Trophoblast cell (in vitro differentiated cells and primary cell): ENCODE data around the gene AP4S1.

Experiments
- DNase-seq, 2 donors: peaks; one replicate each; pipeline ENCODE4 v3.0.0-alpha.2; 2016
- H2AFZ ChIP-seq: 2 replicates; pipeline ENCODE4 v1.6.1; 2013; ENCODE audit warnings: low read length, moderate library complexity, mild to moderate bottlenecking; ENCODE audit not compliant: insufficient read depth, poor library complexity
- H2AK5ac ChIP-seq: 2 replicates; pipeline ENCODE4 v1.6.1; 2013; ENCODE audit warnings: mild to moderate bottlenecking, low read length
- H2BK120ac ChIP-seq: 2 replicates; pipeline ENCODE4 v1.6.1; 2013; ENCODE audit warnings: low read length, mild to moderate bottlenecking, moderate library complexity; ENCODE audit not compliant: insufficient read depth, poor library complexity
- H2BK12ac ChIP-seq: 2 replicates; pipeline ENCODE4 v1.6.1; 2013; ENCODE audit warnings: mild to moderate bottlenecking, low read length, moderate library complexity
- H2BK5ac ChIP-seq: 2 replicates; pipeline ENCODE4 v1.6.1; 2013; ENCODE audit warnings: low read length, low read depth, moderate library complexity, mild to moderate bottlenecking; ENCODE audit not compliant: poor library complexity
- H3K14ac ChIP-seq: 2 replicates; pipeline ENCODE4 v1.6.1; 2013; ENCODE audit warnings: mild to moderate bottlenecking, low read length
- H3K18ac ChIP-seq: 2 replicates; pipeline ENCODE4 v1.6.1; 2013; ENCODE audit warnings: mild to moderate bottlenecking, low read length
- H3K23ac ChIP-seq: 2 replicates; pipeline ENCODE4 v1.6.1; 2013; ENCODE audit warnings: low read length
- H3K27ac ChIP-seq: 2 replicates; pipeline ENCODE4 v1.5.1; 2013; ENCODE audit warnings: low read depth, mild to moderate bottlenecking, inconsistent platforms, low read length, moderate library complexity
- H3K27me3 ChIP-seq: 2 replicates; pipeline ENCODE4 v1.6.1; 2013; ENCODE audit warnings: inconsistent platforms, mild to moderate bottlenecking, low read length, moderate library complexity; ENCODE audit not compliant: insufficient read depth
- H3K36me3 ChIP-seq, 2 experiments: 1 replicate in 1 of 2; 2 replicates in 1 of 2; pipeline ENCODE4 v1.6.1; 2013; ENCODE audit warnings: low read length in 2 of 2, mild to moderate bottlenecking in 2 of 2, moderate library complexity in 1 of 2; ENCODE audit not compliant: insufficient read depth in 2 of 2, control insufficient read depth in 1 of 2
- H3K4ac ChIP-seq: 2 replicates; pipeline ENCODE4 v1.6.1; 2013; ENCODE audit warnings: low read depth, mild to moderate bottlenecking, low read length, moderate library complexity
- H3K4me1 ChIP-seq, 2 experiments: 1 replicate in 1 of 2; 2 replicates in 1 of 2; pipeline ENCODE4 v1.6.1; 2013; ENCODE audit warnings: low read length in 2 of 2, mild to moderate bottlenecking in 2 of 2, moderate library complexity in 1 of 2; ENCODE audit not compliant: insufficient read depth in 2 of 2, control insufficient read depth in 1 of 2
- H3K4me2 ChIP-seq: 2 replicates; pipeline ENCODE4 v1.6.1; 2013; ENCODE audit warnings: inconsistent platforms, mild to moderate bottlenecking, low read length, moderate library complexity
- H3K4me3 ChIP-seq: 2 replicates; pipeline ENCODE4 v1.5.1; 2013; ENCODE audit warnings: mild to moderate bottlenecking, low read depth, low read length, inconsistent platforms
- H3K79me1 ChIP-seq: one replicate; pipeline ENCODE4 v1.6.1; 2013; ENCODE audit warnings: low read length
- H3K79me2 ChIP-seq: 2 replicates; pipeline ENCODE4 v1.6.1; 2013; ENCODE audit warnings: low read length, mild to moderate bottlenecking; ENCODE audit not compliant: control insufficient read depth, insufficient read depth, poor library complexity
- H3K9ac ChIP-seq: 2 replicates; pipeline ENCODE4 v1.6.1; 2013; ENCODE audit warnings: mild to moderate bottlenecking, low read length
- H3K9me3 ChIP-seq: 2 replicates; pipeline ENCODE4 v1.6.1; 2013; ENCODE audit warnings: low read depth, mild to moderate bottlenecking, control low read depth, inconsistent platforms, low read length; ENCODE audit not compliant: insufficient read depth
- H4K12ac ChIP-seq: 2 replicates; pipeline ENCODE4 v1.6.1; 2013; ENCODE audit warnings: low read depth, mild to moderate bottlenecking, low read length, moderate library complexity
- H4K8ac ChIP-seq: 2 replicates; pipeline ENCODE4 v1.6.1; 2013; ENCODE audit warnings: low read depth, mild to moderate bottlenecking, low read length, moderate library complexity
- H4K91ac ChIP-seq: one replicate; pipeline ENCODE4 v1.6.1; 2013; ENCODE audit warnings: low read depth, mild to moderate bottlenecking, low read length, moderate library complexity
- WGBS: extraction: QIAGEN DNeasy Blood & Tissue Kit; methylation state at CpG from one replicate; pipeline ENCODE4 v1.1.7; 2013; ENCODE audit warnings: missing lambda C conversion rate; ENCODE audit not compliant: insufficient read length, insufficient coverage; ENCODE audit errors: extremely low coverage; 5-methylcytosine and 5-hydroxymethylcytosine counted together

AP4S1 gene

GRCh38 chr14:31045501-31046080 is 20.1 kb downstream of the AP4S1 start:
- no peak overlapping the region for H3K9ac ChIP-seq
- no peak overlapping the region for H2AFZ ChIP-seq
- no peaks in the 10 kb centered on the region for H3K27me3 ChIP-seq
- no peak overlapping the region for H4K91ac ChIP-seq
- H3K9me3 ChIP-seq, result no peaks in the 10 kb centered on the region
- H2AK5ac ChIP-seq, result no peak overlapping the region
- H4K12ac ChIP-seq, result no peak overlapping the region
- H3K27ac ChIP-seq, result no peak overlapping the region
- no peak overlapping the region for H3K14ac ChIP-seq
- H3K4me2 ChIP-seq, result no peak overlapping the region
- no peak overlapping the region for H4K8ac ChIP-seq
- no peak overlapping the region for H3K4me3 ChIP-seq
- no peak overlapping the region for H2BK120ac ChIP-seq
- H3K4me1 ChIP-seq, result no peaks in the 10 kb centered on the region
- H2BK12ac ChIP-seq, result no peak overlapping the region
- DNase-seq, result no peak
- no peak overlapping the region for H2BK5ac ChIP-seq
- H3K79me2 ChIP-seq, result no peaks in the 10 kb centered on the region
- no peak overlapping the region for H3K4ac ChIP-seq
- H3K18ac ChIP-seq, result no peak overlapping the region
- no peaks in the 10 kb centered on the region for H3K36me3 ChIP-seq
- no CpG with 5 or more reads among the region's 8 CpGs for WGBS
- no peak overlapping the region for H3K23ac ChIP-seq
- H3K79me1 ChIP-seq, result no peaks in the 10 kb centered on the region

GRCh38 chr14:31047503-31047902 is 22.1 kb downstream of the AP4S1 start:
- H2AFZ ChIP-seq, result no peak overlapping the region
- H2AK5ac ChIP-seq, result no peak overlapping the region
- no peaks in the 10 kb centered on the region for H3K4me1 ChIP-seq
- H3K79me2 ChIP-seq, result no peaks in the 10 kb centered on the region
- no peak overlapping the region for H3K14ac ChIP-seq
- no peak overlapping the region for H3K27ac ChIP-seq
- no peak overlapping the region for H2BK120ac ChIP-seq
- H3K4me2 ChIP-seq, result no peak overlapping the region
- no peak overlapping the region for H4K12ac ChIP-seq
- no peaks in the 10 kb centered on the region for H3K27me3 ChIP-seq
- H2BK5ac ChIP-seq, result no peak overlapping the region
- no peak overlapping the region for H4K91ac ChIP-seq
- no peak overlapping the region for H3K4ac ChIP-seq
- no peak overlapping the region for H2BK12ac ChIP-seq
- no peaks in the 10 kb centered on the region for H3K36me3 ChIP-seq
- no peak overlapping the region for H3K23ac ChIP-seq
- H4K8ac ChIP-seq, result no peak overlapping the region
- peak; percentile 81 to 90 for DNase-seq
- H3K18ac ChIP-seq, result no peak overlapping the region
- no peaks in the 10 kb centered on the region for H3K79me1 ChIP-seq
- WGBS, result no CpG with 5 or more reads among the region's 10 CpGs
- H3K4me3 ChIP-seq, result no peak overlapping the region
- H3K9ac ChIP-seq, result no peak overlapping the region
- H3K9me3 ChIP-seq, result no peaks in the 10 kb centered on the region

- H3K4ac ChIP-seq, result no peak overlapping the region
- H4K91ac ChIP-seq, result no peak overlapping the region
- H2AFZ ChIP-seq, result no peak overlapping the region
- H3K4me3 ChIP-seq, result no peak overlapping the region
- H3K79me1 ChIP-seq, result no peaks in the 10 kb centered on the region
- no peak overlapping the region for H3K4me2 ChIP-seq
- H2BK5ac ChIP-seq, result no peak overlapping the region
- no peaks in the 10 kb centered on the region for H3K36me3 ChIP-seq
- H2BK12ac ChIP-seq, result no peak overlapping the region
- H2AK5ac ChIP-seq, result no peak overlapping the region
- H4K12ac ChIP-seq, result no peak overlapping the region
- no peaks in the 10 kb centered on the region for H3K27me3 ChIP-seq
- H3K23ac ChIP-seq, result no peak overlapping the region
- H3K9me3 ChIP-seq, result no peaks in the 10 kb centered on the region
- H3K18ac ChIP-seq, result no peak overlapping the region
- no peak for DNase-seq
- no peaks in the 10 kb centered on the region for H3K4me1 ChIP-seq
- no CpG with 5 or more reads among the region's 7 CpGs for WGBS
- H3K9ac ChIP-seq, result no peak overlapping the region
- H3K14ac ChIP-seq, result no peak overlapping the region
- no peak overlapping the region for H3K27ac ChIP-seq
- no peak overlapping the region for H4K8ac ChIP-seq
- H2BK120ac ChIP-seq, result no peak overlapping the region
- no peaks in the 10 kb centered on the region for H3K79me2 ChIP-seq
These were observed 25.6 kb downstream of the AP4S1 start for GRCh38 chr14:31051023-31051422.

- H3K27ac ChIP-seq, result no peak overlapping the region
- H3K4ac ChIP-seq, result no peak overlapping the region
- no peak overlapping the region for H3K18ac ChIP-seq
- H3K9me3 ChIP-seq, result no peaks in the 10 kb centered on the region
- no peak overlapping the region for H4K91ac ChIP-seq
- H3K79me1 ChIP-seq, result no peaks in the 10 kb centered on the region
- no peaks in the 10 kb centered on the region for H3K79me2 ChIP-seq
- no peak for DNase-seq
- H4K8ac ChIP-seq, result no peak overlapping the region
- H2BK5ac ChIP-seq, result no peak overlapping the region
- no peaks in the 10 kb centered on the region for H3K4me1 ChIP-seq
- no peak overlapping the region for H3K4me3 ChIP-seq
- H2BK12ac ChIP-seq, result no peak overlapping the region
- no peak overlapping the region for H3K14ac ChIP-seq
- H3K27me3 ChIP-seq, result no peaks in the 10 kb centered on the region
- no peaks in the 10 kb centered on the region for H3K36me3 ChIP-seq
- no peak overlapping the region for H3K9ac ChIP-seq
- no peak overlapping the region for H3K4me2 ChIP-seq
- H2BK120ac ChIP-seq, result no peak overlapping the region
- H4K12ac ChIP-seq, result no peak overlapping the region
- H3K23ac ChIP-seq, result no peak overlapping the region
- H2AFZ ChIP-seq, result no peak overlapping the region
- WGBS, result no CpG with 5 or more reads among the region's 4 CpGs
- H2AK5ac ChIP-seq, result no peak overlapping the region
These were observed 26.1 kb downstream of the AP4S1 start for GRCh38 chr14:31051511-31051910.
